ENCODE results near the gene EMCN.
"Not testable (repeated sequence)": the region's sequence is repeated elsewhere in the genome, so short reads cannot be mapped to it uniquely, and the experiment has no call there.

EMCN gene

DNA sequence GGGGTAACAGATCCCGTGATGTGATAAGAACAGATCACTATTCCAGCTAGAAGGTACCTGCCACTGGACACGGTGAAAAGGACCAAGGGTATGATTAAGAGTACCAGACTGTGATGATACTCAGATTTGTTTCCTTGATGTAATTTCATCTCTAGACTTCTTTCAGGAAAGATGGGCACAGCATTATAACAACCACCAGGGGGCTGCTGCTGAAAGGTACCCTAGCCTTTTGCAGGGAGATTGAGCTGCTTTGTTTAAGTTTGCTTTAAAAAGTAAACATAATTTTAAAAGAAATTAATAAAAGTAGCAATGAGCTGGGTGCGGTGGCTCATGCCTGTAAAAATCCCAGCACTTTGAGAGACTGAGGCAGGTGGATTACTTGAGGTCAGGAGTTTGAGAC lies 145.4 kb downstream of the EMCN start:
- DNase-seq, result no peak

DNA sequence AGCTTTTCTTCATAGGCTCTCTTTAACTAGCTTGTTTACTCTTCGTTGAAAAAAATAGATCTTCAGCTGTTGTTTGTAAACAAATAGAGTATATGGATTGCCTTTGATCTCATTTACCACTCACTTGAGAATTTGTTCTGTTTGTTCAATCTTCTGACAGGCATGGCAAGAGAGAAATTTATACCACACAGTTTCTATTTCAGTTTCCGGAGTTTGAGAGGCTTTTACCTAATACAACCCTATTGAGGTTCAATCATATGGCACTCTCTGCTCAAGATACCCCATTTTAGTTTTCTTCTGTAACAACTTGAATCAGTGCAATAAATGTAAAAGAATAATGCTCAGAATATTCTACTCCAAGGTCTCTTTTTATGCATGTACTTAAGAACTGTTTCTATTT lies 148.0 kb downstream of the EMCN start:
- DNase-seq, result no peak

GRCh38 chr4:100367451-100367850 lies 150.4 kb downstream of the EMCN start:
- DNase-seq, result no peak

DNA sequence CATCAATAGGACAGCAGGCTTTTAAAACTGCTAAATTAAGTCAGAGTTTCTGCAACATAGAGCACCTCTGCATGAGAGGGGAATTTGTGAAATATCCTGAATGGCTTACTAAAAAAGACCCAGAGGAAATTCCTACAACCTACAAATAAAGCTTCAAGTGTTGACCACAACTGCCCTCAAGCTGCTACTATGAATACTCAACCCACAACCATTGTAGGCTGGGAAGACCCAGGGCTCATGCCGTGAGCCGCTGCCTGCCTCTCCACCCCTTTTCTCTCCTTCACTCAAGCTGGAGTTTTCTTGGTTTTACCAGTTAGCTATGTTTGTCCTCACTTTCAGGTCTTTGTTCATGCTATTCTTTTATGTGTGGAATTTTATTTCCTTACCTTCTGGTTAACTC lies 151.6 kb downstream of the EMCN start:
- no peak for DNase-seq

DNA sequence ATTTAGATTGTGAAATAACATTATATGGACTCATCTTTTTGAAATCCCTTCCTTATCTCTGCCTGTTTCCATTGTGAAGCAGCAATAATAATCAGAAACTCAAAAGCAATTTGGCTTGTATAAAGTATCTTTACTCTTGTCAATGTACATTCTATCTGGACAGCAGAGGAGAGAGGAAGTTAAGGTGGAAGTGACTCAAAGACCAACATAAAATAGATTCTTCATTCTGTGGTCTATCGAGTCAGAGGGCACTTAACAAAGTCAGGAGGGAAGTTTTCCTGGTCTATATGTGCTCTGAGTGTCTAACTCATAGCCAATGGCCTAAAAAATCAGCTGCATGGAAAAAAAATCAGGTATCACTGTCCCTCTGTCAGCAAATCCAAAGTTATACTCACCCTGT lies 155.5 kb downstream of the EMCN start:
- DNase-seq, result no peak

- DNase-seq, result no peak
These were observed 156.5 kb downstream of the EMCN start for GRCh38 chr4:100361336-100361735.

DNA sequence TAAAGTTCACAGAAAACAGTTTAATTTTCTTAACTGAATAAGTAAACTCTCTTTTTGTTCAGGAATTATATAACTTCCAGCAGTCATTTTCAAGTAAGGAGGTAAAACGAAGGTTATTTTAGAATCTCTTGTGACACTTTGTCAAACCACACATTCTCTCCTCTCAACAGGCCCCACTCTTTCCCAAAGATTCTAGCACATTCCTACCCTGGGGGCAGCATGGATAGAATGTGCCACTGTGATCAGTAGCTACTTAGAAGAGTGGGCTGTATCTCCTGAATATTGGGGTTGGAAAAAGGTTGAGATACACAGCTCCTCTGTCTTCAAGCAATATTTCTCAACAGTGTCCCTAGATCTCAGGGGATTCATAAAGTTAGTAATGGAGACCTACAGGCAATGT lies 157.6 kb downstream of the EMCN start:
- no peak for DNase-seq

DNA sequence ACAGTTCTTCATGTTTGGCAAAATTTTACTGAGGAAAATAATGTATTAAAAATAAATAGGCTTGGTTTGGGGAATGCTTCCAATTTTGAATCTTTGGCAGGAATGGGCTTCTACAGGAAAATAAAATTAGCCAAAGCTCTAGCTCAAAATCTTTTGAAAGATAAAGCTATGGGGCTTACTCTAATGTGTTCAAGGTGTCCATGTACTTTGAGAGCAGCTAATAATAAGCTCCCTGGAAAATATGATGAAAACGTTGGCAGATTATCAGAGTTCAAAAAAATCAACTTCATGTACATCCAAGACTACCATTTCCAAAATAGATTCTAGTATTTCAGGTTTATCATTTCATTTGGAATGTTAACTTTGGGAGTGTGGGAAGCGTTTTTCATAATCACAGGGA lies 158.4 kb downstream of the EMCN start:
- no peak for DNase-seq

- no peak for DNase-seq
These were observed 160.3 kb downstream of the EMCN start for GRCh38 chr4:100357542-100357941.

DNA sequence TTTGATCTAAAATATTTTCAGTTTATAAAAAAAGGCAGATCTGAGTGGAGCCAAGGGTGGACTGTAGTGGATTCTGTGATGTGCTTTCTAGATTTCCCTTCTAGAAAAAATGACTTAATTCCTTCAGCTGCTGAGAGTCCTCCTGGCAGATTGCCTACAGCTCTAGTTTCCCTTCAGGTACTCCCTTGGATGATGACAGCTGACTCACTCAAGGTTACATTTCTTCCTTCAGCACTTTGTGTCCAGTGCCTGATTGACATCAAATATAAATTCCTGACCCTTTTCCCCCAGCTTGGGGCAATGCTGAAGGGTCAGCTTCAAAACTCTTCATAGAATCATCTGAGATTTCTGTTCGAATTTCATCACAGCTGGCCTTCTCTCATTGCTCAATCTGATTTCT lies 161.7 kb downstream of the EMCN start:
- DNase-seq, result no peak

- not testable (repeated sequence) for DNase-seq
These were observed 165.5 kb downstream of the EMCN start for GRCh38 chr4:100352352-100352751.

- DNase-seq, result no peak
These were observed 169.3 kb downstream of the EMCN start for GRCh38 chr4:100348473-100348872.

DNA sequence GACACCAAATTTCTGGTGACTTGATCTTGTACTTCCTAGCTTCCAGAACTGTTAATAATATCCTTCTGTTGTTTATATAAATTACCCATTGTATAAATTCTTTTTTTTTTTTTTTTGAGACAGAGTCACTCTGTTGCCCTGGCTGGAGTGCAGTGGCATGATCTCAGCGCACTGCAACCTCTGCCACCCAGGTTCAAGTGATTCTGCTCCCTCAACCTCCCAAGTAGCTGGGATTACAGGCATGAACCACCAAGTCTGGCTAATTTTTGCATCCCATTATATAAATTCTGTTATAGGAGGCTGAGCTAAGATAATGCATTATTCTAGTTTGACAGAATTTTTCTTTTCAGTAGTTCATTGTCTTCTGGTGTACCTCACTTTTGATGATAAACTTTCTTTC lies 170.6 kb downstream of the EMCN start:
- DNase-seq, result no peak

DNA sequence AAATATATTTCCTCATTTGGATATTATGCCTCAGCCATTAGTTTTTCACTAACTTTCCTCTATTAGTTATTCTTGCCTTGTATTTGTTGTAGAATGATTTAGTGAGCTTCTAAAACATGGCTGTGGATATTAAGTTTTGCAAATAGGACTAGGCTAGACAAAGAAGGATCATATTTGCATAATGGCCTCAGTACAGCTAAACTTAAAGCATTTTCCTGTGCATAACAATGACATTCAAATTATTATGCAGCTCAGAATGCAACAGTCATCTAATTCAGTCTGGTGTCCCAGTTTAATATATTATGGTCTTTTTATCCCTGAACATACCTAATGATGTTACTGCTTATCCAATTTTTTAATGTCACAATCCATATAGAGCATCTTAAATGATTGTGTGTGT lies 172.2 kb downstream of the EMCN start:
- DNase-seq, result no peak
